HG03565 (cell line): ENCODE measurements around the gene ADRB2.

Source experiments
- ATAC-seq: cut with Tn5 transposase; IDR thresholded peaks from one replicate; pipeline ENCODE4 v1.9.1; 2021; ENCODE audit warnings: mild to moderate bottlenecking, moderate library complexity; ENCODE audit not compliant: unreplicated experiment

The ADRB2 gene

DNA sequence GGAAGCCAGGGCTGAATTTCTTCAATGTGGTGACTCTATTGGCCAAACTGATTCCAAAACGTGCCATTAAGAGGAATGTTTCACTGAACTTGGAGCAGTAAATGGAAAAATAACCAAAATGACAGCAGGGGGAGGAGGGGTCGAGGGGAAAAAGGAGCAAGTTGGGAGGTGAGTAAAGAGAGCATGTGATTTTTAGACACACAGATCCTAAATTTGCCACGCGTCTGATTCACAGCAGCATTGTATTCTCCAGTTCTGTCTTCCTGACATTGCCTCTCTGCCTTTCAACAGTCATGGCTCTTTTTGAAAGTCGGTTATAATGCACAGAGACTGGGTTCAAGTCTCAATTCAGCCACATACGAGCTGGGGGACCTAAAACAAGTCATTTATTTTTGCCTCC lies 22.0 kb upstream of the ADRB2 start:
- ATAC-seq, result no peak

DNA sequence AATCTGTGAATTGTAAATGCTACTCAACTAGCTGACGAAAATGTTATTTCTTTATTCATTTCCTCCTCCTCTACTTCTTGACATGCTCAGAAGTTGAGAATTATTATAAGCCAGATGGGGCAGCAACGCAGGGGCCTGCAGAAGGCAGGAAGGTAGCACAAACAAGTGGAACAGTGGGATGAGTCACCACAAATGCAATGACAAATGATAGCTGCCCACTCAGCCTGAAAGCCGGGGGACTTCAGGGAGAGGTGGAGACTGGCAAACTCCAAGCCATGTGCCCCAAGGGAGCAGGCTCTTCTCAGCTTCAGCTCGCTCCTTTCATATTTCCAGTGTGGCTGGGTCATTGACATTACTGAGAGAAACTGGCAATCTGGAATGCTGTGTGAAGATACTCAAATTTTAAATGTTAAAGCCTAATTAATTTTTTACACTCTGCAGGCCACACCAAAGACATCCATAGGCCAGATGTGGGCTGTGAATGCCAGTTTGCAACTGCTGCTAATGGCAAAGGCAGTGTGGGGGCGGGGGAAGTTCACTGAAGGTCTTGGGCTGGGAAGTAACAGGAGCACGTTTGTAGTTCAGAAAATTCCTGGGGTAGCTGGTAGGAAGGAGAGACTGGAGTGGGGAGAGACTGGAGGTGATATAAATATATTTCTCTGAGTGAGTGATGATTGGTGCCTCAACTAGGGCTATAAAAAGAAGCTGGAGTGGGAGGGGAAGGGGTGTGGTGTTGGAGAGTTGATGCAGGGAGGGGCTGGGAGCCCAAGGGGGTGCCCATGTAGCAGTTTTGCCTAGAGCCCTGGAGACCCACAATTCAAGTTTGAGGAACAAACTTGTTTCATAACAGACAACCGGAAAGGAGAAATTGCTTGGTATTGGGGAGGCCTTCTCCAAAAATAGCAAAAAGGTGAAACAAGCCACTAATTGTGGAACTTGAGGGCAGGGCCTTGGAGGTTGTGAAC lies 20.8 kb upstream of the ADRB2 start:
- peak; percentile 31 for ATAC-seq

DNA sequence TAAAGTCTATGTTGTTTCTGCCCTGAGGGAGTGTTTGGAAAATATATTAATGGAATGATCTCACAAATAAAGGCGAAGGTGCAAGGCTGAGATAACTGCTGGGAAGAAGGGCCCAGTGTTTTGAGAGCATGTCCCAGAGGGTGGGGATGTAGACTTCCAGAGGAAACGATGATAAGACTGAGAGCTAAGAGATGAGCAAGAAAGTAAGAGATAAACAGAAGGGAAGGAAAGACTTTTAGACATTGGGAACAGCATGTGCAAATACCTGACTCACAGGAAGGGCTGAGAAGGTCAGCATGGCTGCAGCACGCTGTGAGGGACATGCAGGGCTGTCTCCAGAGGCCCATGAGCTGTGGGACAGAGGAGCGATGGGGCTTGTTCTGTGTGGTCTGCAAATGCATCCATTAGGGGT lies 19.9 kb upstream of the ADRB2 start:
- ATAC-seq, result no peak

DNA sequence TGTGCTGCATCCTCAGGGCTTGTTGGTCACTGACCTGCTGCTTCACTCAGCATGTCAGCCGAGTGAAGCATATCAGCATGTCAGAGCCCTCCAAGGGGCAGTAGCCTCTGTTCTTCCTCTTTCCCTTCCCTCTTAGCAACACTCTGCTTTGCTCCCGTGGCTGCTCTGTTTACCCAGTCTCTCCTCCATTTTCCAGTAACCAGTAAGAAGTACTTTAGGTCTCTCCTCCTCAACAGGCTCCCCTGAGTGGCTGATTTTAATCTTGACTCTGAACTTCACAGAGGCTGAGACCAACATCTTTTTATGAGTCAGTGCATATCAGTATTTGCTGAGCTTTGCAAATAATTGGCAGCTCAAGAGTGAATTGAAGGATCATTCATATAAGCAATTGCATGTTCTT lies 18.6 kb upstream of the ADRB2 start:
- ATAC-seq, result no peak

DNA sequence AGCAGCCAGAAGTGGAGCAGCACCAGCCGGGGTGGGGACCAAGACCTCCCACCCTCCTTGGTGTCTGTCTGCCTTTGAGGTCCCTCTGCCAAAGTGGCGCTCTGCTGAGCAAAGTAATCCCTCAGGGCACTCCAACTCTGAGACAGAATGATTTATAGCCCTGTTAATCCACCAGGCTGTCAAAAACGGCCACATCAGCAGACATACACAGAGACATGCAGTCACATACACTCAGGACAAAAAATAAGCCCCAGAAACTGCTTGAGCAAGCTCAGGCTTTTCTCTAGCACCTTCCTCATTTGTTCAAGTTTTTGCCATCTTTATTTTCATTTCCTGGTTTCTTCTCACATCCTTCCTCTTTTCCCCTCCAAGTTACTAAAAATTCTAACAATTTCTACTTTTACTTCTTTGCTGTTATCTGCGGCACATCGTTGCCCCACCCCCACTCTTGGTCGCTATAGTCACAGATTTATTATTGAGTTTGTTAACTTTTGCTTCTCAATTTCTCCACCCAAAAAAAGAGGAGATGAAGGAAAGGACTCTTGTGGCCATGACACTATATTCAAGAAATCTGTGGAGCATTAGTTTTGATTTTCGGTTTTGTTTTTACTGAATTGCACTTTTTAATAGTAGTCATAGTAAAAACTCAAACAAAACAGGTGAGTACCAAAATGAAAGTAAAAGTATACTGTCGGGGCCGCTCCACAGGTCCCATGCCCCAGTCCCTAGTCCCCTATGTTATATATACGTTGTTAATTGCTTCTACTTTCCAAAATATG lies 17.4 kb upstream of the ADRB2 start:
- ATAC-seq, result peak; percentile 50

DNA sequence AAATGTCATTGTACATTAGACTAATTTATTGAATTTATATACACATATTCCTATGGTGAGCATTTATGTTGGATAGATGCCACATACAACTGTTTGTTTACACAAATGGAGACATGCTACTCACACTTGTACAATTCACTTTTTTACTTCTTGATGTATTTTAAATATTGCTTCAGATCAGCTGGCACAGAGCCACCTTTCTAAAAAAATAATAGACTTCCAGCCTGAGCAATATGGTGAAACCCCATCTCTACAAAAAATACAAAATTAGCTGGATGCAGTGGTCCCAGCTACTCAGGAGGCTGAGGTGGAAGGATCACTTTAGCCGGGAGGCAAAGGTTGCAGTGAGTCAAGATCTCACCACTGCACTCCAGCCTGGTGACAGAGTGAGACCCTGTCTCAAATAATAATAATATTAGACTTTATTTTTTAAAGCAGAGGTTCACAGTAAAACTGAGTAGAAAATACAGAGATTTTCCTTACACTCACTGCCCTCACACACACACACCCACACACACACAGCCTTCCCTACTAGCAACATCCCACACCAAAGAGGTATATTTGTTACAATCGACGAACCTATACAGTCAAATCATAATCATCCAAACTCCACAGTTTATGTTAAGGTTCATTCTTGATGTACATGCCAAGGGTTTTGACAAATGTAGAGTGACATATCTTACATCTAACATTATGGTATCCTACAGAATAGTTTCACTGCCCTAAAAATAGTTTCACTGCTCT lies 16.5 kb upstream of the ADRB2 start:
- ATAC-seq, result no peak

DNA sequence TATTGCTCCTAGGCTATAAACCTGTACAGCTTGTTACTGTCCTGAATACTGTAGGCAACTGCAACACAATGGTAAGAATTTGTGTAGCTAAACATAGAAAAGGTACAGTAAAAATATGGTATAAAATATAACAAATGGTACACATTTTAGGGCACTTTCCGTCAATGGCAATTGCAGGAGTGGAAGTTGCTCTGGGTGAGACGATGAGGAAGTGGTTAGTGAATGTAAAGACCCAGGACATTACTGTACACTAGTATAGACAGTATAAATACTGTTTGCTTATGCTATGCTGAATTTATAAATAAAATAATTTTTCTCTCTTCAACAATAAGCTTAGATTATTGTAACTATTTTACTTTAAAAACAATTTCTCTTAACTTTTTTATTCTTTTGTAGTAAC lies 15.6 kb upstream of the ADRB2 start:
- no peak for ATAC-seq

DNA sequence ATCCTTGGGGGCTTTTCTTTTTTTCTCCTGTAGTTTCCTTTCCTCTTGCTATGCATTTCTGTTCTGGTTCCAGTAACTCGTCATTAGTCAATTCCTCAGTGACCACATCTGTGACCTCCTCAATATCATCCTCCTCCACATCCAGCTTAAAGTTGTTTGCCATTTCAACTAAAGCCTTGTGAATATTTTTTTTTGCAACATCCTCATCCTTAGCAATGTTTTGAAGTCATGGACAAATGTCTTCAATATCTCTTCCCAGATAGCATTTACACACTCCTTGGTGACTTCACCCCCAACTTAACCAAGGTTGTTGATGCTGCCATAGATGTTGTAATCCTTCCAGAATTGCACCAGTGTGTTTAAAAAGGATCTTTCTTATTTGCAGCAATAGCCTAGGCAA lies 14.7 kb upstream of the ADRB2 start:
- no peak for ATAC-seq

DNA sequence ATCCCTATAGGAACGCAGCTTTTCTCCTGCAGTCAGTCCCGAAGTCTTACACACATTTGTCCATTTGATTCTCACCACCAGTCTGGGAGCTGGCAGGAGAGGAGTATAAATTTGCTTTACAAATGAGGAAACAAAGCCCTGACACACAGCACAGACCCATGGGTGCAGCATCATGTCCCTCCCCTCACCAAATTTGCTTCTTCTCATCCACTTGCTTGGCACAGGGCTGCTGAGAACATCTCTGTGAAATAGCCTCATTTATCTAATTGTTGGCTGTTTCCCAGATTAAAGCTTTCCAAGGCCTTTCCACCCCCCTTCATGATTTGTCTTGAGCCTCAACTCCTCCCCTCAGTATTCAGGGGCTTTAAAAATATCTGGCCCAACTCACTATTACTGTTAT lies 11.3 kb upstream of the ADRB2 start:
- ATAC-seq, result no peak

DNA sequence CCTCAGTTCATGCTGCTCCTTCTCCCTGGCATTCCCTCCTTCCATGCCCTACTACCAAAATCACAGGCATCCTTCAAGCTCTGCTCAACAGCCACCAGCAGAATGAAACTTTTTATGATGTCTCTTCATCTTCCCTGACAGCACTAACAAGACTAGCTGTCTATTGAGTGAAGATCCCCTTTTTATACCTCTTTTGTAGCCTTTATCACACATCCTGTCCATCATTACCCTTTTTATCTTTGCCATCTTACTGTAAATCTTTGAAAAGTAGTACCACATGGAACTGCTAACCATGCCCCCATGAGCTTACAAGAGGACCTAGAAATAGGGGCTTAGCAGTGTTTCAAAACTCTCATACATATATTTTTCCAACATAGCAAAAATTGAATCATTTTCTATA lies 10.8 kb upstream of the ADRB2 start:
- ATAC-seq, result no peak

DNA sequence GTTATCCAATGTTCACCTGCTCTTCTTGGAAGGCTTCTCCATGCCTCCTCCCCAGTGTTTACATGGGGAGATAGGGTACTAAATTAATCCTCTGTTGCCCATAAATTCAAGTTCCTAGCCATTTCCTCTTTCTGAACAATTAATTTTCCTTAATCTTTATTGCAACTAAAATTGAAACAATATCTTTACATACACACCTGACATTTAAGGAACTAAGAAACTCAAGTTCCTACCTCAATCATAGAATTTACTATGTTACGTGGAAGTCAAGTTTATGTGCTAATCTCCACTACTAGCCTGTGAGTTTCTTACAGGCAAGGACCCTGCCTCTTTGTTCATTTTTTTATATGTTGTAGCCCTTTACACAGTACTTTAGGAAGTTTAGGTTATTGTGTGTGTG lies 10.1 kb upstream of the ADRB2 start:
- peak; percentile 36 for ATAC-seq

DNA sequence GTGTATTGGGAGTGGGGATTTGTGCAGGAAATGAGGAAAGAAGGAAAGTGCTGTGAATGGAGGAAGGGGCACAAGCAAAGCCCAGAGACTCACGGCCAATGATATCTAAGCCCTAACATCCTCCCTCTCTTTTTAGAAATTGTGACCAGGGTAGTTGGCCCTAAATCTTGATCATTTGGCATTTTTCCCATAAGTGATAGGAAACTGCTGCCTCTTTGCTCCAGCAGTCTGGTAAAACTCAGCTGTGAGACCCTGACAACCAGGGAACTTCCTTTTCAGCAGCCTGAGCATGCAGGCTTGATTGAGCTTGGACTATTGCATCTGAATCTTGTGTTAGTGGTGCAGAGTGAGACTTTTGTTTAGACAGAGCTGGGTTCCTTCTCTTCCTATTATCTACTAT lies 9.6 kb upstream of the ADRB2 start:
- no peak for ATAC-seq

DNA sequence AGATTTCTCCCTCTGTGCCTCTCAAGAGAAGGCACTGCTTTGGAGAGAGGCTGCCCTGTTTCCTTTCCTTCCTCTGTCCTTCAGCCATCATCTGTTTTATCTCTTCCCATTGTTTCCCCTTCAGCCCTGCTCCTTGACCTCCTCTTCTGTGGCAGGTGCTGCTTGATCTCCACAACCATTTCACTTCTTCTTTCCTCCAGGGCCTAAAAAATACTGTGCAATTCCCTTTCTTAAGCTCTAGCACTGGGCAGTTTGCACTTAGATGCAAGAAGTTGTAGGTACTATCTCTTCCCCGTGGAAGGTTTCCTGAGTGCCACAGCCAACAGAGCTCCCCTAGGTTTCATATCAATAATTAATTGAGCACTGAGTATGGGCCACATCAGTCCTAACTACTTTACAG lies 8.8 kb upstream of the ADRB2 start:
- no peak for ATAC-seq

DNA sequence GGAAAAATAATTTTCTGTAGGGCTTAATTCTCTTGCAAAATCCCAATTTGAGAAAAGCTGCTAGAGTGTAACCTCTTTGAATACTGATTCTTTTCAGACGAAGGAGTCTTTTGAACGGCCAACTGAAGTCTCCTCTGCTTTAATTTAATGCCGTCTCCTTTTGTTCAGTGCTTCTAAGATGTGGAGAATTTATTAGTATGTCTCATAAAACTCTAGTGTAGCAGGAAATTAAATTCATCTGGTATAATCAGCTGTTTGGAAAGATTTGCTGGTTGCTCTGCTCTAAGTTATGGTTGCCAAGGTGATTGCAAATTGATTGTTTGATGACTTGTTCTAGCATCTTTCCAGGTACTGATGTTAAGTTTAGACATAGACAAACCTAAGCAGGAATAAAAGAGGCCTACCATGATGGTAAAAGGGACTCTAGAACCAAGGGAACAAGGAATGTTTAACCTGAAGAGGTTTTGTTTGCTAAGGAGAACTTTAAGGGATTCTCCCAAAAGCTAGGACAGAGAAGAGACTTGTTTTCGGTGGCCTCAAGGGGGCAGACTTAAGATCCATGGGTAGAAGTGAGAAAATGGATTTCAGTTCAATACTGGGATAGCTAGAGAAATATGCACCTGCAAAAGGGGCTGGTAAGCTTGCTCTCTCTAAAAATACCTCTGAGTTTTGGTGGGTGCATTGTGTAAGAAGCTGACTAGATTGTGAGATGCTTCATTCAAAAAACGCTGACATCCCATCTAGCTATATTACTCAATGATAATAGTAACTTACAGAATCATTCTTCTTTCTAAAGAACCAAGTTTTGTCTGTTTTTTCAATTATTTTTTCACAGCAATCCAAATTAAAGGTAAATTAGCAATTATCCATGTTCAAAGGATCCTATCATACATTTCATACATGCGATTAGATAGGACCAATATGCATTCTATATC lies 5.7 kb upstream of the ADRB2 start:
- no peak for ATAC-seq

DNA sequence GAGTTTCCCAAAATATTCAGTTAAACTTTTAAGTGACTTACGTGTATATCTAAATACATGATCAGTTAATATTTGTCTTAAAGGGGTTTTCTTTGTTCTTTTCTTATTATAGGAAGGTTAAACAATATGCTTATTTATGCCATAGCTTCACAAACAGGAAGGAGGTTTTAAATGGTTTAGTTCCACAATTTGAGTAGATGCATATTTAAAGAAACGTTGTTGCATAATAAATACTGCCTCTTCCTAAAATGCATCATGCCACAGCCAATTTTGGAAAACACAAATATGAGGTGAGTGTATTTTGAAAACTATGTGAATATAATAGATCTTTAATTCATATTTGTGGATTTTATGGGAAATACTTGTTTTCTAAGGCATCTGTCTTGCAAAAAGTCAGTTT lies 2.5 kb upstream of the ADRB2 start:
- ATAC-seq, result no peak

DNA sequence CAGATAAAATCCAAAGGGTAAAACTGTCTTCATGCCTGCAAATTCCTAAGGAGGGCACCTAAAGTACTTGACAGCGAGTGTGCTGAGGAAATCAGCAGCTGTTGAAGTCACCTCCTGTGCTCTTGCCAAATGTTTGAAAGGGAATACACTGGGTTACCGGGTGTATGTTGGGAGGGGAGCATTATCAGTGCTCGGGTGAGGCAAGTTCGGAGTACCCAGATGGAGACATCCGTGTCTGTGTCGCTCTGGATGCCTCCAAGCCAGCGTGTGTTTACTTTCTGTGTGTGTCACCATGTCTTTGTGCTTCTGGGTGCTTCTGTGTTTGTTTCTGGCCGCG lies 727 bp upstream of the ADRB2 start:
- no peak for ATAC-seq

DNA sequence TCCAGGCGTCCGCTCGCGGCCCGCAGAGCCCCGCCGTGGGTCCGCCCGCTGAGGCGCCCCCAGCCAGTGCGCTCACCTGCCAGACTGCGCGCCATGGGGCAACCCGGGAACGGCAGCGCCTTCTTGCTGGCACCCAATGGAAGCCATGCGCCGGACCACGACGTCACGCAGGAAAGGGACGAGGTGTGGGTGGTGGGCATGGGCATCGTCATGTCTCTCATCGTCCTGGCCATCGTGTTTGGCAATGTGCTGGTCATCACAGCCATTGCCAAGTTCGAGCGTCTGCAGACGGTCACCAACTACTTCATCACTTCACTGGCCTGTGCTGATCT lies 294 bp downstream of the ADRB2 start:
- no peak for ATAC-seq

DNA sequence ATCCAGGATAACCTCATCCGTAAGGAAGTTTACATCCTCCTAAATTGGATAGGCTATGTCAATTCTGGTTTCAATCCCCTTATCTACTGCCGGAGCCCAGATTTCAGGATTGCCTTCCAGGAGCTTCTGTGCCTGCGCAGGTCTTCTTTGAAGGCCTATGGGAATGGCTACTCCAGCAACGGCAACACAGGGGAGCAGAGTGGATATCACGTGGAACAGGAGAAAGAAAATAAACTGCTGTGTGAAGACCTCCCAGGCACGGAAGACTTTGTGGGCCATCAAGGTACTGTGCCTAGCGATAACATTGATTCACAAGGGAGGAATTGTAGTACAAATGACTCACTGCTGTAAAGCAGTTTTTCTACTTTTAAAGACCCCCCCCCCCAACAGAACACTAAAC lies 1.3 kb downstream of the ADRB2 start:
- ATAC-seq, result no peak

DNA sequence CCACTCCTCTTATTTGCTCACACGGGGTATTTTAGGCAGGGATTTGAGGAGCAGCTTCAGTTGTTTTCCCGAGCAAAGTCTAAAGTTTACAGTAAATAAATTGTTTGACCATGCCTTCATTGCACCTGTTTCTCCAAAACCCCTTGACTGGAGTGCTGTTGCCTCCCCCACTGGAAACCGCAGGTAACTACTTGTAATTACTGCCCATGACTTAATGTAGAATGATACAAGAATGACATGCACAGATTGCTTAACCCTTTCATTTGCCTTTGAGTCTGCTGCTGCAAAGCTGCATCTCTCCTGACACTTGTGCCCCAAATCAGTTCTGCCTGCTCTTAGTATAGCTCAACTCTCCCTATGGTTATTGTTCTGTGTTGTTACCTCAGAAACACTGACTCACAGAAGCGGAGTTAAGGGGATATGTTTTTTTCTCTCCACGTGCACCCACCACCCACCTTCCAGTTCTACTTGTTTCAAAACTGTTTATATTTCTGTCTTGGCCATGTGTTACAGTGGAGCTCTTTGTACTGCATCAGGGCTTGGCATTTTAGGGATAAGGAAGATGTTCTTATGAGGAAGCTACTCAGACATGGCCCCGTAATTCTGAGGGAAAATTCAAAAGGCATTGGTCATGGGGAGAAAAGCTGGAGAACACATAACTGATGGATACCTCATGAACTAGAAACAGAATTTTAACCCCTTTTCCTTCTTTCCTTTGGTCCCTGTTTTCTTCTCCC lies 2.3 kb downstream of the ADRB2 start:
- ATAC-seq, result no peak

DNA sequence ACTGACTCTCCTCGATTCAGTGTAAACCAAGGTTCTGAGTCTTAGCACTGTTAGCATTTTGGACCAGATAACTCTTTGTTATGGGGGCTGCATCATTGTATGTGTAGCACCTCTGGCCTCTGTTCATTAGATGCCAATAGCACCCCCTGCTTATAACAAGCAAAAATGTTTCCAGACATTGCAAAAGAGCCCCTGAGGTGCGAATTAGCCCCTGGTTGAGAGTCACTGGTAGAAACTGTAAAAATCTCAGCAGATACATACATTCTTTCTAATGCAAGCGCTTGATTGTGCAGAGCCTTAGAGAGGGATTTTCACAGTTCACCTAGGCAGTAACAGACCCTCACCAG lies 2.8 kb downstream of the ADRB2 start:
- no peak for ATAC-seq
